Colonic mucosa (tissue), 4 donors: Measurements from ENCODE around the gene SORCS1. TPM values are rescaled to one million over a fixed set of nuclear protein-coding genes. Genes with fewer than 3 reads are reported as not detected.

Experiments
- DNase-seq: peaks from one replicate; pipeline ENCODE4 v3.0.0-alpha.2; 2020
- H3K27ac ChIP-seq: fragments of 200-600 bp; one replicate; pipeline ENCODE4 v1.8.0; 2021
- H3K27me3 ChIP-seq: fragments of 200-600 bp; one replicate; pipeline ENCODE4 v1.8.0; 2021
- H3K36me3 ChIP-seq: fragments of 200-600 bp; one replicate; pipeline ENCODE4 v1.8.0; 2021
- H3K4me1 ChIP-seq: fragments of 200-600 bp; one replicate; pipeline ENCODE4 v1.8.0; 2021; ENCODE audit warnings: mild to moderate bottlenecking
- H3K4me3 ChIP-seq: fragments of 200-600 bp; one replicate; pipeline ENCODE4 v1.8.0; 2021
- H3K9ac ChIP-seq, 2 donors: one replicate each; pipeline ENCODE4 v1.7.0; 2013; ENCODE audit warnings: control low read depth in 2 of 2, low read depth in 2 of 2, low read length in 2 of 2
- H3K9me3 ChIP-seq: fragments of 200-600 bp; one replicate; pipeline ENCODE4 v1.8.0; 2021
- intact Hi-C: fragments of 100-400 bp; cut with DNase I; formaldehyde crosslinking; loops from one replicate; pipeline ENCODE4 v1.14.1; 2022
- total RNA-seq, 2 donors: library from RNA; stranded (reverse); fragmentation: NEBNext Ultra II Directional in 1 of 2; extraction: Animal tissue kit (Norgen Biotek cat#: 25700) in 1 of 2; gene quantifications; one replicate each; pipeline ENCODE4 v1.2.1, GENCODE V29; 2021
- TF ChIP-seq, protein P1 (sequence below): fragments of 200-600 bp; IDR thresholded peaks from one replicate; pipeline ENCODE4 v1.8.0; 2022; ENCODE audit warnings: antibody characterized with exemption, mild to moderate bottlenecking
- donor health status: healthy.
- donor health status: DM: no; HTN: no; CAD: no.
- donor health status: DM: no; HTN: no; CAD: no.

SORCS1 gene
- total RNA-seq, 2 donors from 2014 or later = 0.40 to 1.6 TPM

DNA sequence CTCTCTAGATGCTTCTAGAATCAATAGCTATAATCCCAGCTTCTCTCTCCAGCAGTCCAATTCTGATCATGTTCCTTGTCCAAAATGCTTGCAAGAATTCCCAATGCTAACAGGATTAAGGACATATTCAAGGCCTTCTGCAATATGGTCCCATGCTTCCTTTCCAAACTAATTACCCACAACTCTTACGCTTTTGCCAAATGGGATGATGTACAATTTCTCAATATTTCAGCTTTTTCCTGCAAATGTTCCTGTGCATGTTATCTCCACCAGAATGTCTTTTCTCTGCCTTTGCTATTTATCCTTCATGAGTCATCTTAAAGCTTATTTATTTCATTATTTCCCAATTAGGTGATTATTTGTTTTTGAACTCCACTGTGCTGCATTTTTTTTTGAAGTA lies 556.4 kb downstream of the SORCS1 start:
- TF ChIP-seq, protein P1, sequence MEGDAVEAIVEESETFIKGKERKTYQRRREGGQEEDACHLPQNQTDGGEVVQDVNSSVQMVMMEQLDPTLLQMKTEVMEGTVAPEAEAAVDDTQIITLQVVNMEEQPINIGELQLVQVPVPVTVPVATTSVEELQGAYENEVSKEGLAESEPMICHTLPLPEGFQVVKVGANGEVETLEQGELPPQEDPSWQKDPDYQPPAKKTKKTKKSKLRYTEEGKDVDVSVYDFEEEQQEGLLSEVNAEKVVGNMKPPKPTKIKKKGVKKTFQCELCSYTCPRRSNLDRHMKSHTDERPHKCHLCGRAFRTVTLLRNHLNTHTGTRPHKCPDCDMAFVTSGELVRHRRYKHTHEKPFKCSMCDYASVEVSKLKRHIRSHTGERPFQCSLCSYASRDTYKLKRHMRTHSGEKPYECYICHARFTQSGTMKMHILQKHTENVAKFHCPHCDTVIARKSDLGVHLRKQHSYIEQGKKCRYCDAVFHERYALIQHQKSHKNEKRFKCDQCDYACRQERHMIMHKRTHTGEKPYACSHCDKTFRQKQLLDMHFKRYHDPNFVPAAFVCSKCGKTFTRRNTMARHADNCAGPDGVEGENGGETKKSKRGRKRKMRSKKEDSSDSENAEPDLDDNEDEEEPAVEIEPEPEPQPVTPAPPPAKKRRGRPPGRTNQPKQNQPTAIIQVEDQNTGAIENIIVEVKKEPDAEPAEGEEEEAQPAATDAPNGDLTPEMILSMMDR = no peak
- Histone ChIP-seq H3K4me3 (no peak overlapping the region), H3K36me3 (no peaks in the 10 kb centered on the region), H3K27ac (no peak overlapping the region), H3K9ac (no peak overlapping the region), H3K4me1 (no peaks in the 10 kb centered on the region), H3K9me3 (no peaks in the 10 kb centered on the region), H3K27me3 (no peaks in the 10 kb centered on the region)
- no peak for DNase-seq
- intact Hi-C loops = no loop called here

DNA sequence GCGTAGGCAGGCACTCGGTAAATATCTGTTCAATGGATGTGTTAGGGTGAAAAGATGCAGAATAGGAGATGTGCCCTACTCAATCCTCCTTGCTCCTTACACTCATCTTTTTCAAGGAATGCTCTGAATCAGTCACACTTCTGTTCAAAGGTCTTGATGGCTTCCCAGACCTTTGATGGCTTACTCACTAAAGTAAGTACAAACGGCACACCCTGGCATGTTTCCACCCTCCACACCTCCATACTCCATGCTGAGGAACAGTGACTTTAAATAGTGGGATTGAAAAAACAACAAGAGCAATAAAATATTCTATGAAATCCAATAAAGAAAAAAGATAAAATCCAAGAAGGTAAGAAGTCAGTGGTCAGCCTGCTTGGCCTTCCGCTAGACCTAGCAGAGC lies 569.2 kb downstream of the SORCS1 start:
- Histone ChIP-seq H3K4me1 (no peaks in the 10 kb centered on the region), H3K9me3 (no peaks in the 10 kb centered on the region), H3K4me3 (no peak overlapping the region), H3K27ac (no peak overlapping the region), H3K9ac (no peak overlapping the region), H3K27me3 (no peaks in the 10 kb centered on the region), H3K36me3 (no peaks in the 10 kb centered on the region)
- TF ChIP-seq, protein P1 = no peak
- DNase-seq = no peak
- intact Hi-C loops = no loop called here

DNA sequence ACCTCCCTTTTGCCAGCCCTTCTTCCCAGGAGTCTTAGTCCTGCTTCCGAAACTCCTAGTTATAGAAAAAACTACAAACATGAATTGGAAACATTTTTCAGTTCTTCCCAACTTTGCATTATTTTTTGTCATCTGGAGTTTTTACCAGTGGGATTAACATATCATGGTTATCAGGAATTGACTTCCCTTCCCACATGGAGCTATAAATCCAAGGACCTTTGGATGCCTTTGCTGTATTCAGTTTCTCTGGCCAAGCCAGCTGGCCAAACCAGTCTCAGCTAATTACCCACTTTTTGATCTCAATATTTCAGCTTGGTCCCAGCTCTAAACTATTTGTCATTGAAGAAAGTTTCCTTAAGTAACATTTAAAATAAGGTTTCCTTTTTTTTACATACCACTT lies 570.6 kb downstream of the SORCS1 start:
- no peak for DNase-seq
- Histone ChIP-seq H3K4me1 (no peaks in the 10 kb centered on the region), H3K9ac (no peak overlapping the region), H3K36me3 (no peaks in the 10 kb centered on the region), H3K27ac (no peak overlapping the region), H3K9me3 (no peaks in the 10 kb centered on the region), H3K27me3 (no peaks in the 10 kb centered on the region), H3K4me3 (no peak overlapping the region)
- TF ChIP-seq, protein P1 = no peak
- intact Hi-C loops = no loop called here

DNA sequence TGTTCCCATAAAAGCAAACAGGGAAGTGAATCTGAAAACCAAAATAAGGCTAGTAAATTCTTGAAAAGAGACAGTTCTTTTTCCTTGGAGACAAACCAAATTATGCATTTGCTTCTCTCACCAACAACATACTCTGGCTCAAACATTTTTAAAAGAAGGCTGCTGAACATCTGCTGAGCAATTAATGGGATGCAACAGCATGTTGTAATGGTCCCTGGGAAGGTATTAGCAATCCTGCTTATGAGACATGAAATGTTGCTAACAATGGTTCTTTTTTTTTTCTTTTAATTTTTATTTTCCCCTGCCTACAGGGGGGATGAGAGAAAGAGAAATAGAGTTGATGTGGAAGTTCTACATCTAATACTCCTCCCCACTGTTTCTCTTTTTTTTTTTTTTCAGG lies 572.1 kb downstream of the SORCS1 start:
- Histone ChIP-seq H3K27me3 (no peaks in the 10 kb centered on the region), H3K27ac (no peak overlapping the region), H3K9ac (no peak overlapping the region), H3K4me3 (no peak overlapping the region), H3K36me3 (no peaks in the 10 kb centered on the region), H3K4me1 (no peaks in the 10 kb centered on the region), H3K9me3 (no peaks in the 10 kb centered on the region)
- no peak for DNase-seq
- TF ChIP-seq, protein P1 = no peak
- intact Hi-C loops = no loop called here

DNA sequence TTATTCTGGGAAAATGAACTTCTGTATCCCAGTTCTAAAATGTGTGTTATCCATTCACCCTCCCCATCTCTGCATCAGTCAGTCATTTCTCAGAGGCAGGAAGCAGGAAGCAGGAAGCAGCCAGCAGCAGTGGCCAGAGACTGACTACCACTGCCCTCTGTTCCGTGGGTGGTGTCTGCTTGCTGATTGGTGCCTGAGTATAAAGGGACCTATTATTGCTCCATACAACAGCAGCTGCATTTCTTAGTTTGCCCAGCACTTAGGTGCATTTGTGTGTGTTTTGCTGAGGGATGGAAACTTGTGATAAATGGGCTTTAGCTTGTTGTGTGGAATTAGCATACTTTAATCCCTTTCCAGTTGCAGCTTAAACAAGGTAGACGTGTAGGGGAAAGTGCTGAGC lies 582.2 kb downstream of the SORCS1 start:
- intact Hi-C loops = no loop called here

More for the DNA sequence above, 582.2 kb downstream of the SORCS1 start:
- Histone ChIP-seq H3K27ac (no peak overlapping the region), H3K4me1 (no peaks in the 10 kb centered on the region), H3K4me3 (no peak overlapping the region), H3K9ac (no peak overlapping the region), H3K9me3 (no peaks in the 10 kb centered on the region), H3K36me3 (no peaks in the 10 kb centered on the region), H3K27me3 (no peaks in the 10 kb centered on the region)
- TF ChIP-seq, protein P1 = no peak
- no peak for DNase-seq
